Measurements from ENCODE around the gene ADRM1. TPM values are rescaled to one million over a fixed set of nuclear protein-coding genes. Genes with fewer than 3 reads are reported as not detected.

ADRM1 gene
- total and polyA plus RNA-seq, 7 donors = 61.3 to 130 (median 102) TPM

GRCh38 chr20:62305149-62305764, 2.5 kb downstream of the ADRM1 start:
- Histone ChIP-seq H3K4me1 (peaks cover 0 to 50% (median 31%) of the 10 kb centered on the region in 4 donors), H3K36me3 (peaks cover 42 to 60% (median 44%) of the 10 kb centered on the region in 4 donors), H3K27ac (peak overlapping the region in 3 of 4 donors; percentile 93 to 99 (median 97)), H3K9me3 (no peaks in the 10 kb centered on the region), H3K4me3 (no peak overlapping the region), H3K27me3 (no peaks in the 10 kb centered on the region)
- WGBS, 2 donors = 82 to 86% methylated on average over 18 of the region's 18 CpGs
- TF ChIP-seq POLR2A (IDR thresholded peaks at IDR 0.05) = no peak
- TF ChIP-seq CTCF (IDR thresholded peaks at IDR 0.05) = no peak
- TF ChIP-seq EP300 (IDR thresholded peaks at IDR 0.05) = no peak
- peak in 2 of 4 donors; percentile 5 to 6 for TF ChIP-seq POLR2AphosphoS5 (IDR thresholded peaks at IDR 0.05)
- intact Hi-C loops (cut with DNase I) = loop anchor here (5.0 kb wide), 1 partner anchor 42 kb away; no protein-coding TSS in a partner anchor
- DNase-seq = no peak

- DNase-seq = no peak
- Histone ChIP-seq H3K4me3 (no peak overlapping the region), H3K36me3 (peaks cover 48 to 66% (median 50%) of the 10 kb centered on the region in 4 donors), H3K27me3 (no peaks in the 10 kb centered on the region), H3K4me1 (peaks cover 0 to 50% (median 34%) of the 10 kb centered on the region in 4 donors), H3K27ac (peak overlapping the region; percentile 8 to 99 (median 95)), H3K9me3 (no peaks in the 10 kb centered on the region)
- intact Hi-C loops (cut with DNase I) = loop anchor here (5.0 kb wide), 1 partner anchor 41 kb away; no protein-coding TSS in a partner anchor
- no peak for TF ChIP-seq POLR2A (IDR thresholded peaks at IDR 0.05)
- TF ChIP-seq POLR2AphosphoS5 (IDR thresholded peaks at IDR 0.05) = peak in 2 of 4 donors; percentile 6 to 22
- WGBS, 2 donors = 88 to 90% methylated on average over 33 of the region's 33 CpGs
These were observed 3.1 kb downstream of the ADRM1 start for GRCh38 chr20:62305765-62306413.

GRCh38 chr20:62306414-62307187, 3.8 kb downstream of the ADRM1 start:
- H3K27me3 ChIP-seq = no peaks in the 10 kb centered on the region
- DNase-seq = no peak
- H3K4me3 ChIP-seq = no peak overlapping the region
- H3K9me3 ChIP-seq = no peaks in the 10 kb centered on the region
- TF ChIP-seq POLR2A (IDR thresholded peaks at IDR 0.05) = no peak
- TF ChIP-seq CTCF (IDR thresholded peaks at IDR 0.05) = no peak
- TF ChIP-seq POLR2AphosphoS5 (IDR thresholded peaks at IDR 0.05) = peak in 2 of 4 donors; percentile 3 to 4
- TF ChIP-seq EP300 (IDR thresholded peaks at IDR 0.05) = no peak
- intact Hi-C loops (cut with DNase I) = loop anchor here (5.0 kb wide), 1 partner anchor 41 kb away; no protein-coding TSS in a partner anchor
- H3K4me1 ChIP-seq = peaks cover 0 to 55% (median 37%) of the 10 kb centered on the region in 4 donors
- H3K36me3 ChIP-seq = peaks cover 55 to 74% (median 57%) of the 10 kb centered on the region in 4 donors
- peak overlapping the region; percentile 8 to 99 (median 95) for H3K27ac ChIP-seq
- WGBS, 2 donors = 94% methylated on average over 27 of the region's 27 CpGs

GRCh38 chr20:62307226-62308101, 4.7 kb downstream of the ADRM1 start:
- no peak for DNase-seq
- H3K9me3 ChIP-seq = no peaks in the 10 kb centered on the region
- intact Hi-C loops (cut with DNase I) = loop anchor here (5.0 kb wide), 1 partner anchor 40 kb away; no protein-coding TSS in a partner anchor
- no peaks in the 10 kb centered on the region for H3K27me3 ChIP-seq
- peaks cover 0 to 49% (median 34%) of the 10 kb centered on the region in 4 donors for H3K4me1 ChIP-seq
- no peak overlapping the region for H3K4me3 ChIP-seq
- WGBS, 2 donors = 79 to 87% methylated on average over 42 of the region's 42 CpGs
- peak overlapping the region in 3 of 4 donors; percentile 93 to 99 (median 97) for H3K27ac ChIP-seq
- peaks cover 64 to 82% (median 66%) of the 10 kb centered on the region in 4 donors for H3K36me3 ChIP-seq
- TF ChIP-seq CTCF (IDR thresholded peaks at IDR 0.05) = no peak
- peak in 1 of 4 donors; percentile 7 for TF ChIP-seq POLR2AphosphoS5 (IDR thresholded peaks at IDR 0.05)

Measured in sigmoid colon (tissue), 7 donors.